Pulmonary artery endothelial cell (primary cell): ENCODE measurements around the gene FN1. TPM values are rescaled to one million over a fixed set of nuclear protein-coding genes. Genes with fewer than 3 reads are reported as not detected.
"Not testable (repeated sequence)": the region's sequence is repeated elsewhere in the genome, so short reads cannot be mapped to it uniquely, and the experiment has no call there.

Experiments used
- DNase-seq: peaks from one replicate; pipeline ENCODE4 v3.0.0-alpha.2; 2011; ENCODE audit warnings: low read depth, low spot score
- total RNA-seq: library from RNA; depleted of rRNA; stranded (reverse); fragments of >200 nt; gene quantifications from 2 replicates; pipeline ENCODE4 v1.2.3, GENCODE V29; 2014

The FN1 gene
- total RNA-seq, 1 donor from 2014 or later, result 3,178 TPM

- no peak for DNase-seq
Measured at GRCh38 chr2:215366440-215367032, 69.3 kb downstream of the FN1 start.

- no peak for DNase-seq
Measured at GRCh38 chr2:215365184-215365658, 70.6 kb downstream of the FN1 start.

- no peak for DNase-seq
Measured at GRCh38 chr2:215364157-215365155, 71.4 kb downstream of the FN1 start.

GRCh38 chr2:215363461-215364156, 72.3 kb downstream of the FN1 start:
- DNase-seq, result no peak

- DNase-seq, result no peak
Measured at GRCh38 chr2:215363039-215363438, 72.8 kb downstream of the FN1 start.

GRCh38 chr2:215362562-215362904, 73.3 kb downstream of the FN1 start:
- no peak for DNase-seq

GRCh38 chr2:215361876-215362561, 73.8 kb downstream of the FN1 start:
- DNase-seq, result no peak

- DNase-seq, result no peak
Measured at GRCh38 chr2:215361211-215361875, 74.5 kb downstream of the FN1 start.

GRCh38 chr2:215360596-215360995, 75.3 kb downstream of the FN1 start:
- DNase-seq, result no peak

GRCh38 chr2:215360059-215360458, 75.8 kb downstream of the FN1 start:
- not testable (repeated sequence) for DNase-seq

- no peak for DNase-seq
Measured at GRCh38 chr2:215359576-215359922, 76.3 kb downstream of the FN1 start.

GRCh38 chr2:215358891-215359575, 76.8 kb downstream of the FN1 start:
- no peak for DNase-seq

- no peak for DNase-seq
Measured at GRCh38 chr2:215358312-215358845, 77.5 kb downstream of the FN1 start.

- no peak for DNase-seq
Measured at GRCh38 chr2:215357660-215358059, 78.2 kb downstream of the FN1 start.

GRCh38 chr2:215356948-215357461, 78.9 kb downstream of the FN1 start:
- no peak for DNase-seq

GRCh38 chr2:215356334-215356947, 79.4 kb downstream of the FN1 start:
- DNase-seq, result no peak

GRCh38 chr2:215355801-215356200, 80.1 kb downstream of the FN1 start:
- no peak for DNase-seq

GRCh38 chr2:215354771-215355695, 80.8 kb downstream of the FN1 start:
- no peak for DNase-seq
